ENCODE measurements around the gene ZMYM3. TPM values are rescaled to one million over a fixed set of nuclear protein-coding genes. Genes with fewer than 3 reads are reported as not detected.

Gene ZMYM3
- total RNA-seq, 2 donors from 2014 or later, result 14.7 to 21.9 TPM

Other genes with a start within 250 kb of the ZMYM3 start
- 10 to 100 TPM; 33.9 to 62.1 TPM for gene SNX12, start 185.8 kb downstream of the ZMYM3 start, total RNA-seq
- gene FOXO4, start 158.3 kb downstream of the ZMYM3 start, total RNA-seq, result 10 to 100 TPM; 10.9 to 19.2 TPM
- gene CXorf65, start 147.4 kb downstream of the ZMYM3 start, total RNA-seq, result not detected
- 10 to 100 TPM in 1 of 2 donors, 1 to 10 TPM in 1; 4.9 to 14.2 TPM for gene IL2RG, start 142.6 kb downstream of the ZMYM3 start, total RNA-seq
- 10 to 100 TPM; 22.9 to 48.8 TPM for gene MED12, start 135.5 kb downstream of the ZMYM3 start, total RNA-seq
- 1 to 10 TPM; 1.1 to 1.8 TPM for gene NLGN3, start 109.3 kb downstream of the ZMYM3 start, total RNA-seq
- gene GJB1, start 30.9 kb downstream of the ZMYM3 start, total RNA-seq, result not detected
- 100 to 1,000 TPM; 168 to 243 TPM for gene NONO, start 29.5 kb upstream of the ZMYM3 start, total RNA-seq
- 10 to 100 TPM; 18.5 to 52.6 TPM for gene ITGB1BP2, start 47.6 kb upstream of the ZMYM3 start, total RNA-seq
- gene TAF1, start 112.2 kb upstream of the ZMYM3 start, total RNA-seq, result 10 to 100 TPM; 38.0 to 81.0 TPM

All from thoracic aorta (tissue), 2 donors.